ENCODE measurements around the gene MNAT1.

DNA sequence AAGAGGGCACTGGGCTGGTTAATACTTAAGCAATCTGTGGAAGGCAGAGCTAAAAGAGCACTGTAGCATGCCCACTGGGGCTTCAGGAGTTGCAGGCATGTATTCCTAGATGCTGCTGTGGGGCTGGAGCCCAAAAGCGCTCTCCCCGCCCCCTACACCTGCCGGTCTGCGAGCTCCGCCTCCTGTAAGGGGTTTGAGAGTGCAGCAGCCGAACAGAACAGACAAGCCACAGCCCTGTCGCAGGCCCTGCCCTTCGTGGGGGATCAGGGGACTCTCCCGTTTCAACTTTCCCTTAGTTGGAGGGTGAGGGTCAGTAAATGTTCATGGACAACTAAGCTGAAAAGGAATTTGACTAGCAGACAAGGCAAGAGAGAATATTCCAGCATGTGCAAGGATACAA, 264.1 kb downstream of the MNAT1 start:
- TF ChIP-seq EZH2 (IDR thresholded peaks at IDR 0.05; ENCODE audit: low read length, unreplicated experiment) (no peak), CTCF (conservative IDR thresholded peaks at IDR 0.05; ENCODE audit: low read depth, low read length) (no peak), EZH2phosphoT487 (IDR thresholded peaks at IDR 0.05; ENCODE audit: borderline replicate concordance, low read length) (no peak)

Data from PC-3 (cell line).